ENCODE measurements around the gene WWOX.

WWOX gene

GRCh38 chr16:79036541-79036940, 937.1 kb downstream of the WWOX start:
- FAIRE-seq (no peak), DNase-seq (ENCODE audit: insufficient read length, low spot score) (no peak)
- TF ChIP-seq POLR2AphosphoS5 (IDR thresholded peaks at IDR 0.05; ENCODE audit: low read depth, low read length) (no peak), PAX5 (IDR thresholded peaks at IDR 0.05; ENCODE audit: insufficient read depth, low read length, severe bottlenecking) (no peak), TAF1 (IDR thresholded peaks at IDR 0.05; ENCODE audit: low read depth, low read length) (no peak), POLR2A (IDR thresholded peaks at IDR 0.05; ENCODE audit: low read depth, low read length) (no peak), POU2F2 (IDR thresholded peaks at IDR 0.05; ENCODE audit: low read depth, low read length) (no peak), SPI1 (IDR thresholded peaks at IDR 0.05; ENCODE audit: low read depth, low read length) (no peak)

GRCh38 chr16:79037521-79038373, 938.3 kb downstream of the WWOX start:
- FAIRE-seq = no peak
- TF ChIP-seq SPI1 (IDR thresholded peaks at IDR 0.05; ENCODE audit: low read depth, low read length) (no peak), POLR2A (IDR thresholded peaks at IDR 0.05; ENCODE audit: low read depth, low read length) (no peak), PAX5 (IDR thresholded peaks at IDR 0.05; ENCODE audit: insufficient read depth, low read length, severe bottlenecking) (no peak), POU2F2 (IDR thresholded peaks at IDR 0.05; ENCODE audit: low read depth, low read length) (no peak), POLR2AphosphoS5 (IDR thresholded peaks at IDR 0.05; ENCODE audit: low read depth, low read length) (no peak), TAF1 (IDR thresholded peaks at IDR 0.05; ENCODE audit: low read depth, low read length) (no peak)
- no peak for DNase-seq (ENCODE audit: insufficient read length, low spot score)

- FAIRE-seq (no peak), DNase-seq (ENCODE audit: insufficient read length, low spot score) (no peak)
- TF ChIP-seq PAX5 (IDR thresholded peaks at IDR 0.05; ENCODE audit: insufficient read depth, low read length, severe bottlenecking) (no peak), POLR2A (IDR thresholded peaks at IDR 0.05; ENCODE audit: low read depth, low read length) (no peak), TAF1 (IDR thresholded peaks at IDR 0.05; ENCODE audit: low read depth, low read length) (no peak), SPI1 (IDR thresholded peaks at IDR 0.05; ENCODE audit: low read depth, low read length) (no peak), POU2F2 (IDR thresholded peaks at IDR 0.05; ENCODE audit: low read depth, low read length) (no peak), POLR2AphosphoS5 (IDR thresholded peaks at IDR 0.05; ENCODE audit: low read depth, low read length) (no peak)
These were observed 941.8 kb downstream of the WWOX start for GRCh38 chr16:79041206-79041605.

- FAIRE-seq (no peak), DNase-seq (ENCODE audit: insufficient read length, low spot score) (no peak)
- TF ChIP-seq SPI1 (IDR thresholded peaks at IDR 0.05; ENCODE audit: low read depth, low read length) = no peak
- no peak for TF ChIP-seq TAF1 (IDR thresholded peaks at IDR 0.05; ENCODE audit: low read depth, low read length)
- no peak for TF ChIP-seq PAX5 (IDR thresholded peaks at IDR 0.05; ENCODE audit: insufficient read depth, low read length, severe bottlenecking)
- no peak for TF ChIP-seq POU2F2 (IDR thresholded peaks at IDR 0.05; ENCODE audit: low read depth, low read length)
- no peak for TF ChIP-seq POLR2A (IDR thresholded peaks at IDR 0.05; ENCODE audit: low read depth, low read length)
- TF ChIP-seq POLR2AphosphoS5 (IDR thresholded peaks at IDR 0.05; ENCODE audit: low read depth, low read length) = no peak
These were observed 942.7 kb downstream of the WWOX start for GRCh38 chr16:79042141-79042540.

- FAIRE-seq (no peak), DNase-seq (ENCODE audit: insufficient read length, low spot score) (no peak)
- TF ChIP-seq PAX5 (IDR thresholded peaks at IDR 0.05; ENCODE audit: insufficient read depth, low read length, severe bottlenecking) (no peak), POLR2AphosphoS5 (IDR thresholded peaks at IDR 0.05; ENCODE audit: low read depth, low read length) (no peak), TAF1 (IDR thresholded peaks at IDR 0.05; ENCODE audit: low read depth, low read length) (no peak), POU2F2 (IDR thresholded peaks at IDR 0.05; ENCODE audit: low read depth, low read length) (no peak), SPI1 (IDR thresholded peaks at IDR 0.05; ENCODE audit: low read depth, low read length) (no peak), POLR2A (IDR thresholded peaks at IDR 0.05; ENCODE audit: low read depth, low read length) (no peak)
These were observed 943.4 kb downstream of the WWOX start for GRCh38 chr16:79042886-79043285.

- FAIRE-seq = no peak
- DNase-seq (ENCODE audit: insufficient read length, low spot score) = no peak
- TF ChIP-seq TAF1 (IDR thresholded peaks at IDR 0.05; ENCODE audit: low read depth, low read length) (no peak), POU2F2 (IDR thresholded peaks at IDR 0.05; ENCODE audit: low read depth, low read length) (no peak), POLR2AphosphoS5 (IDR thresholded peaks at IDR 0.05; ENCODE audit: low read depth, low read length) (no peak), POLR2A (IDR thresholded peaks at IDR 0.05; ENCODE audit: low read depth, low read length) (no peak), PAX5 (IDR thresholded peaks at IDR 0.05; ENCODE audit: insufficient read depth, low read length, severe bottlenecking) (no peak), SPI1 (IDR thresholded peaks at IDR 0.05; ENCODE audit: low read depth, low read length) (no peak)
These were observed 945.7 kb downstream of the WWOX start for GRCh38 chr16:79045191-79045590.

GRCh38 chr16:79047337-79047736, 947.9 kb downstream of the WWOX start:
- DNase-seq (ENCODE audit: insufficient read length, low spot score) = no peak
- TF ChIP-seq POLR2A (IDR thresholded peaks at IDR 0.05; ENCODE audit: low read depth, low read length) = no peak
- no peak for TF ChIP-seq POU2F2 (IDR thresholded peaks at IDR 0.05; ENCODE audit: low read depth, low read length)
- no peak for TF ChIP-seq SPI1 (IDR thresholded peaks at IDR 0.05; ENCODE audit: low read depth, low read length)
- no peak for TF ChIP-seq TAF1 (IDR thresholded peaks at IDR 0.05; ENCODE audit: low read depth, low read length)
- TF ChIP-seq POLR2AphosphoS5 (IDR thresholded peaks at IDR 0.05; ENCODE audit: low read depth, low read length) = no peak
- TF ChIP-seq PAX5 (IDR thresholded peaks at IDR 0.05; ENCODE audit: insufficient read depth, low read length, severe bottlenecking) = no peak
- FAIRE-seq = no peak

GRCh38 chr16:79049040-79049439, 949.6 kb downstream of the WWOX start:
- TF ChIP-seq SPI1 (IDR thresholded peaks at IDR 0.05; ENCODE audit: low read depth, low read length) = no peak
- TF ChIP-seq POU2F2 (IDR thresholded peaks at IDR 0.05; ENCODE audit: low read depth, low read length) = no peak
- no peak for TF ChIP-seq TAF1 (IDR thresholded peaks at IDR 0.05; ENCODE audit: low read depth, low read length)
- TF ChIP-seq POLR2AphosphoS5 (IDR thresholded peaks at IDR 0.05; ENCODE audit: low read depth, low read length) = no peak
- DNase-seq (ENCODE audit: insufficient read length, low spot score) (no peak), FAIRE-seq (no peak)

GRCh38 chr16:79050063-79050462, 950.6 kb downstream of the WWOX start:
- TF ChIP-seq TAF1 (IDR thresholded peaks at IDR 0.05; ENCODE audit: low read depth, low read length) (no peak), POU2F2 (IDR thresholded peaks at IDR 0.05; ENCODE audit: low read depth, low read length) (no peak), POLR2A (IDR thresholded peaks at IDR 0.05; ENCODE audit: low read depth, low read length) (no peak), POLR2AphosphoS5 (IDR thresholded peaks at IDR 0.05; ENCODE audit: low read depth, low read length) (no peak), SPI1 (IDR thresholded peaks at IDR 0.05; ENCODE audit: low read depth, low read length) (no peak), PAX5 (IDR thresholded peaks at IDR 0.05; ENCODE audit: insufficient read depth, low read length, severe bottlenecking) (no peak)
- FAIRE-seq (no peak), DNase-seq (ENCODE audit: insufficient read length, low spot score) (no peak)

Measured in GM12891 (cell line).